Endothelial cell of umbilical vein (primary cell): Measurements from ENCODE around the gene PIK3CB. TPM values are rescaled to one million over a fixed set of nuclear protein-coding genes. Genes with fewer than 3 reads are reported as not detected.
"Not testable (repeated sequence)": the region's sequence is repeated elsewhere in the genome, so short reads cannot be mapped to it uniquely, and the experiment has no call there.

Experiments used
- BruUV-seq: library from RNA; stranded (reverse); fragments of 400-500 nt; replicated peaks from 2 replicates; lab custom pipeline; 2021; lab: Mats Ljungman, UMichigan
- CTCF ChIA-PET: fragments of 300-600, 350-600 bp; sonication (Branson Sonifier 250); formaldehyde crosslinking; loops from one replicate; lab custom pipeline; 2021; ENCODE audit warnings: antibody characterized with exemption, inconsistent platforms; lab: Charles Lee
- POLR2A ChIA-PET: fragments of 300-600, 350-600 bp; sonication (Branson Sonifier 250); formaldehyde crosslinking; loops from one replicate; lab custom pipeline; 2021; ENCODE audit warnings: antibody characterized with exemption, inconsistent platforms; lab: Charles Lee
- DNase-seq: peaks from one replicate; pipeline ENCODE4 v3.0.0-alpha.2; 2011; ENCODE audit warnings: low read depth, low spot score
- FAIRE-seq: peaks from 2 replicates; lab custom pipeline; 2011; peaks lifted over from hg19 to GRCh38; lab: Jason Lieb, UNC
- H2AFZ ChIP-seq: 2 replicates; pipeline ENCODE4 v1.6.0; 2012; ENCODE audit warnings: low read depth, low read length, control low read depth, inconsistent platforms
- H3K27ac ChIP-seq: 2 replicates; pipeline ENCODE4 v1.5.1; 2011; ENCODE audit warnings: low read depth, mild to moderate bottlenecking, control low read depth, low read length, moderate library complexity; ENCODE audit not compliant: insufficient read depth
- H3K27me3 ChIP-seq, 2 experiments: 2 replicates each; pipeline versions ENCODE4 v1.6.0 to v1.6.1; 2011; ENCODE audit warnings: low read length in 2 of 2, mixed read lengths in 1 of 2; ENCODE audit not compliant: control insufficient read depth in 2 of 2, insufficient read depth in 2 of 2
- H3K36me3 ChIP-seq, 2 experiments: 2 replicates in 1 of 2; 3 replicates in 1 of 2; pipeline ENCODE4 v1.5.1; 2011; ENCODE audit warnings: low read length in 2 of 2, mild to moderate bottlenecking in 1 of 2, moderate library complexity in 1 of 2; ENCODE audit not compliant: control insufficient read depth in 2 of 2, insufficient read depth in 2 of 2; ENCODE audit errors: extremely low read depth in 1 of 2
- H3K4me1 ChIP-seq: 3 replicates; pipeline ENCODE4 v1.5.1; 2011; ENCODE audit warnings: mild to moderate bottlenecking, low read length; ENCODE audit not compliant: control insufficient read depth, insufficient read depth; ENCODE audit errors: extremely low read depth
- H3K4me2 ChIP-seq: 2 replicates; pipeline ENCODE4 v1.6.1; 2011; ENCODE audit warnings: low read length, control low read depth, mixed read lengths; ENCODE audit not compliant: insufficient read depth
- H3K4me3 ChIP-seq, 3 experiments: fragments of 200-600 bp in 1 of 3; sonication (generic), shearing (Covaris generic) in 1 of 3; replicated peaks in 1 of 3; 2 replicates each; pipeline ENCODE4 v1.5.1; 2011 to 2016; ENCODE audit warnings: control low read depth in 3 of 3, low read length in 3 of 3, mild to moderate bottlenecking in 2 of 3, inconsistent platforms in 1 of 3, low read depth in 1 of 3, moderate library complexity in 1 of 3; ENCODE audit not compliant: insufficient read depth in 1 of 3
- H3K79me2 ChIP-seq: 2 replicates; pipeline ENCODE4 v1.6.0; 2012; ENCODE audit warnings: low read length, inconsistent platforms; ENCODE audit not compliant: control insufficient read depth, insufficient read depth
- H3K9ac ChIP-seq: replicated peaks from 2 replicates; pipeline ENCODE3; 2011; ENCODE audit warnings: low read length, control low read depth; ENCODE audit not compliant: insufficient read depth; ENCODE audit errors: extremely low read depth
- H3K9me1 ChIP-seq: replicated peaks from 3 replicates; pipeline ENCODE4 v1.6.0; 2011; ENCODE audit warnings: mild to moderate bottlenecking, low read length; ENCODE audit not compliant: control insufficient read depth, insufficient read depth; ENCODE audit errors: extremely low read depth
- H3K9me3 ChIP-seq: replicated peaks from 2 replicates; pipeline ENCODE4 v1.5.1; 2012; ENCODE audit warnings: low read length, inconsistent platforms; ENCODE audit not compliant: control insufficient read depth, insufficient read depth
- H4K20me1 ChIP-seq: replicated peaks from 2 replicates; pipeline ENCODE3; 2011; ENCODE audit warnings: mild to moderate bottlenecking, low read length; ENCODE audit not compliant: control insufficient read depth, insufficient read depth; ENCODE audit errors: extremely low read depth
- EZH2 ChIP-seq: IDR thresholded peaks from 2 replicates; pipeline ENCODE4 v1.6.1; 2012; ENCODE audit warnings: borderline replicate concordance, low read depth, mild to moderate bottlenecking, moderate library complexity, low read length, inconsistent platforms; ENCODE audit not compliant: severe bottlenecking
- FOS ChIP-seq: IDR thresholded peaks from 2 replicates; pipeline ENCODE4 v1.6.1; 2011; ENCODE audit warnings: mild to moderate bottlenecking, low read length, moderate library complexity, borderline replicate concordance; ENCODE audit not compliant: insufficient read depth
- GATA2 ChIP-seq: IDR thresholded peaks from 2 replicates; pipeline ENCODE4 v1.7.0; 2011; ENCODE audit warnings: low read depth, mild to moderate bottlenecking, moderate library complexity, mixed read lengths, low read length; ENCODE audit not compliant: insufficient read length, insufficient read depth
- JUN ChIP-seq: IDR thresholded peaks from 2 replicates; pipeline ENCODE4 v1.6.1; 2011; ENCODE audit warnings: borderline replicate concordance, low read depth; ENCODE audit not compliant: insufficient read length, insufficient read depth
- MYC ChIP-seq: IDR thresholded peaks from one replicate; pipeline ENCODE4 v1.6.1; 2011; ENCODE audit warnings: mild to moderate bottlenecking, low read depth, low read length
- POLR2AphosphoS5 ChIP-seq: IDR thresholded peaks from 2 replicates; pipeline ENCODE4 v1.6.1; 2012; ENCODE audit warnings: low read depth, mild to moderate bottlenecking, control low read depth, low read length, moderate library complexity; ENCODE audit not compliant: insufficient read depth
- dilution Hi-C: fragments of 300-500 bp; cut with MboI; formaldehyde crosslinking; loops from one replicate; pipeline ENCODE4 v1.15.0; 2019; ENCODE audit warnings: low sequenced_read_pairs; ENCODE audit not compliant: extremely low pct_ligation_motif_present
- intact Hi-C: fragments of 100-400 bp; cut with micrococcal nuclease; formaldehyde crosslinking; loops from one replicate; pipeline ENCODE4 v1.10.0; 2022
- polyA plus RNA-seq, 4 experiments: library from polyadenylated mRNA; depleted of rRNA in 3 of 4; stranded (reverse) in 3 of 4; unstranded in 1 of 4; fragments of >200 nt; gene quantifications; 2 replicates each; pipeline versions ENCODE4 v1.2.1 to v1.2.3, GENCODE V29; 2011 to 2012; ENCODE audit warnings: missing spikeins in 1 of 4
- total RNA-seq: library from RNA; stranded (reverse); gene quantifications from 2 replicates; pipeline ENCODE4 v1.2.3, GENCODE V29; 2021
- TF ChIP-seq, protein P1 (sequence below): IDR thresholded peaks from 2 replicates; pipeline ENCODE4 v1.6.1; 2011; ENCODE audit not compliant: insufficient read depth, insufficient read length
- TF ChIP-seq, protein P2 (sequence below), 2 donors: IDR thresholded peaks; 1 replicate in 1 of 2; 2 replicates in 1 of 2; pipeline ENCODE4 v1.5.1; 2011; ENCODE audit warnings: low read length in 2 of 2, mild to moderate bottlenecking in 2 of 2, moderate library complexity in 2 of 2, control low read depth in 1 of 2, inconsistent platforms in 1 of 2, low read depth in 1 of 2; ENCODE audit not compliant: insufficient read depth in 1 of 2; ENCODE audit errors: extremely low read depth in 1 of 2

The PIK3CB gene
- total and polyA plus RNA-seq, 2 donors (not counting 3 experiments of a cell fraction or from before 2014, with no cell fraction given): 9.0 to 29.8 TPM

DNA sequence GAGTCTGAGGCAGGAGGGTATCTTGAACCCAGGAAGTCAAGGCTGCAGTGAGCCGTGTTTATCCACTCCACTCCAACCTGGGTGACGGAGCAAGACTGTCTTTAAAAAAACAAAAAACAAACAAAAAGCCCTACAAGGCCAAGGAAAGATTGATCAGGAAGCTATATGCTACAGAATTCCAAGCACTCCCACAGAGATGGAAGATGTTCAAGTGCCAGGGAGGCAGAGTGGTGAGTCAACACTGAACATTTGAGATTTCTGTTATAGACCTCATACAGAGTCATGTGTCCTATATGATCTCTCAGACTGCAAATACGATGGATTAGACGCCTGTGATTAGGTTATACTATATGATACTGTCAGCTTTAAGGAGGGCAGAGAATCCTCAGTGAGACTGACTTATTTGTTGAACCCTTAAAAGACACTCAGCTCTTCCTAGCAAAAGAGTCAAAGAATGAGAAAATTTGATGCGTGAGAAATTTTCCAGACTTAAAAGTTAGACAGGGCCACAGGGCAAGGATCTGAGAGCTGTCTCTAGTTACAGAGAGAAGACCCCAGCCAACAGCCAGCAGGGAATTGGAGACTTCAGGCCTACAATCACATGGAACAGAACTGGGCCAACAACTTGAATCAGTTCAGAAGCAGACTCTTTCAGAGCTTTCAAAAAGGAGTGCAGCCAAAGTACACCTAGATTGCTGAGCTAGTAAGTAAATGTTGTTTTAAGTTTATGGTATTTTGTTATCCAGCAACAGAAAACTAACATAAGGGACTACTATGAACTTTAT is 107.6 kb downstream of the PIK3CB start:
- ChIA-PET CTCF (interaction anchor here (1.3 to 2.4 kb wide), 2 partner anchors 12 to 189 kb away, joined by 5 to 15 read pairs; no protein-coding TSS in a partner anchor), POLR2A (no interaction called here)
- Histone ChIP-seq H3K9me3 (no peaks in the 10 kb centered on the region), H3K79me2 (no peaks in the 10 kb centered on the region), H3K4me2 (no peak overlapping the region), H3K4me3 (no peak overlapping the region), H3K27me3 (no peaks in the 10 kb centered on the region), H2AFZ (no peak overlapping the region), H3K9ac (no peak overlapping the region), H4K20me1 (no peaks in the 10 kb centered on the region), H3K36me3 (no peaks in the 10 kb centered on the region), H3K4me1 (peaks cover 2% of the 10 kb centered on the region), H3K9me1 (no peaks in the 10 kb centered on the region), H3K27ac (no peak overlapping the region)
- dilution Hi-C loops: no loop called here
- DNase-seq (no peak), FAIRE-seq (peak; percentile 31)
- intact Hi-C loops: no loop called here
- BruUV-seq: no TSS peak
- TF ChIP-seq FOS (no peak), POLR2AphosphoS5 (no peak), MYC (no peak), EZH2 (no peak), GATA2 (no peak), JUN (no peak)
- TF ChIP-seq, protein P1, sequence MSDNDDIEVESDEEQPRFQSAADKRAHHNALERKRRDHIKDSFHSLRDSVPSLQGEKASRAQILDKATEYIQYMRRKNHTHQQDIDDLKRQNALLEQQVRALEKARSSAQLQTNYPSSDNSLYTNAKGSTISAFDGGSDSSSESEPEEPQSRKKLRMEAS: no peak
- TF ChIP-seq, protein P2, sequence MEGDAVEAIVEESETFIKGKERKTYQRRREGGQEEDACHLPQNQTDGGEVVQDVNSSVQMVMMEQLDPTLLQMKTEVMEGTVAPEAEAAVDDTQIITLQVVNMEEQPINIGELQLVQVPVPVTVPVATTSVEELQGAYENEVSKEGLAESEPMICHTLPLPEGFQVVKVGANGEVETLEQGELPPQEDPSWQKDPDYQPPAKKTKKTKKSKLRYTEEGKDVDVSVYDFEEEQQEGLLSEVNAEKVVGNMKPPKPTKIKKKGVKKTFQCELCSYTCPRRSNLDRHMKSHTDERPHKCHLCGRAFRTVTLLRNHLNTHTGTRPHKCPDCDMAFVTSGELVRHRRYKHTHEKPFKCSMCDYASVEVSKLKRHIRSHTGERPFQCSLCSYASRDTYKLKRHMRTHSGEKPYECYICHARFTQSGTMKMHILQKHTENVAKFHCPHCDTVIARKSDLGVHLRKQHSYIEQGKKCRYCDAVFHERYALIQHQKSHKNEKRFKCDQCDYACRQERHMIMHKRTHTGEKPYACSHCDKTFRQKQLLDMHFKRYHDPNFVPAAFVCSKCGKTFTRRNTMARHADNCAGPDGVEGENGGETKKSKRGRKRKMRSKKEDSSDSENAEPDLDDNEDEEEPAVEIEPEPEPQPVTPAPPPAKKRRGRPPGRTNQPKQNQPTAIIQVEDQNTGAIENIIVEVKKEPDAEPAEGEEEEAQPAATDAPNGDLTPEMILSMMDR (IDR thresholded peaks at IDR 0.05; ENCODE audit: extremely low read depth in 1 of 2, insufficient read depth in 1 of 2, low read depth in 1 of 2, low read length in 2 of 2): no peak

DNA sequence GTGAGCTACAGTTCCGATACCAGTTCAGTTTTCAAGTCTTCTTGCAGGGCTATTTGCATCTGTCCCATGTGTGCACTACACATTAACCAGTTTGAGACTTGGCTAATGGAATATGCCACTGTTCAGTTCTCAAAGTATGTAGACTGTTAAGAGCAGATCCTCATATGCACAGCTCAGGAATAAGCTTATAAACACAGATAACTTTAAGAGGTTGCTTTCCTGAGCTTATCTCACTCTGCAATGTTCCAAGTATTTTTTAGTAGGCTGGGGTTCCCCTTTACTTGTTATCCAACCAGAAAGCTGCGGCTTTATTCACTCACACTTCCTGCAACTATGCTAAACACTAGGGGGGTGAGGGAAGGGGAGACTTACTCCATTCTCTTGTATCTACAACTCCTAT is 108.7 kb downstream of the PIK3CB start:
- POLR2A ChIA-PET, H3K27me3 ChIP-seq, BruUV-seq, H4K20me1 ChIP-seq, H3K9me3 ChIP-seq, H3K27ac ChIP-seq, H2AFZ ChIP-seq, H3K9ac ChIP-seq, H3K79me2 ChIP-seq, dilution Hi-C loops, H3K4me3 ChIP-seq, H3K4me2 ChIP-seq, H3K36me3 ChIP-seq, intact Hi-C loops, H3K4me1 ChIP-seq, H3K9me1 ChIP-seq: not testable (repeated sequence)
- FAIRE-seq: peak; percentile 48
- DNase-seq: peak; percentile 69
- CTCF ChIA-PET: interaction anchor here (1.3 to 2.4 kb wide), 2 partner anchors 11 to 190 kb away, joined by 5 to 15 read pairs; no protein-coding TSS in a partner anchor
